OCI-LY7 (cell line): Measurements from ENCODE around the gene DHFR2. TPM values are rescaled to one million over a fixed set of nuclear protein-coding genes. Genes with fewer than 3 reads are reported as not detected.

Experiments used
- BruUV-seq: library from RNA; stranded (reverse); fragments of 400-500 nt; replicated peaks from 2 replicates; lab custom pipeline; 2021; lab: Mats Ljungman, UMichigan
- CTCF ChIA-PET: fragments of 300-600 bp; sonication (Branson Sonifier 250); formaldehyde crosslinking; loops from one replicate; lab custom pipeline; 2022; ENCODE audit warnings: antibody characterized with exemption; ENCODE audit not compliant: unreplicated experiment; lab: Charles Lee
- POLR2A ChIA-PET: fragments of 300-600 bp; sonication (Branson Sonifier 250); formaldehyde crosslinking; loops from one replicate; lab custom pipeline; 2022; ENCODE audit warnings: antibody characterized with exemption; lab: Charles Lee
- DNase-seq: peaks from one replicate; pipeline ENCODE4 v3.0.0-alpha.2; 2015; ENCODE audit warnings: low spot score
- H2AFZ ChIP-seq: fragments of 200-600 bp; sonication (generic), shearing (Covaris generic); 2 replicates; pipeline ENCODE4 v1.6.1; 2014; ENCODE audit warnings: mild to moderate bottlenecking, antibody characterized with exemption, low read length, moderate library complexity
- H3K27ac ChIP-seq: fragments of 200-600 bp; sonication (generic); 2 replicates; pipeline ENCODE4 v1.5.1; 2014; ENCODE audit warnings: mixed run types, low read depth, mild to moderate bottlenecking, moderate library complexity, low read length, inconsistent platforms; ENCODE audit not compliant: poor library complexity, severe bottlenecking
- H3K36me3 ChIP-seq: fragments of 200-600 bp; sonication (generic); 2 replicates; pipeline ENCODE4 v1.6.1; 2014; ENCODE audit warnings: mild to moderate bottlenecking, antibody characterized with exemption, low read length, moderate library complexity, mixed read lengths; ENCODE audit not compliant: insufficient read depth
- H3K4me1 ChIP-seq: fragments of 200-600 bp; sonication (generic); 2 replicates; pipeline ENCODE4 v1.5.1; 2014; ENCODE audit warnings: mild to moderate bottlenecking, low read length; ENCODE audit not compliant: insufficient read depth, poor library complexity, severe bottlenecking
- H3K4me2 ChIP-seq: fragments of 200-600 bp; sonication (generic); 2 replicates; pipeline ENCODE4 v1.6.1; 2014; ENCODE audit warnings: mild to moderate bottlenecking, low read length
- H3K4me3 ChIP-seq: fragments of 200-600 bp; sonication (generic); 2 replicates; pipeline ENCODE4 v1.5.1; 2014; ENCODE audit warnings: mild to moderate bottlenecking, low read depth, low read length; ENCODE audit not compliant: poor library complexity, severe bottlenecking
- H3K79me2 ChIP-seq: fragments of 200-600 bp; sonication (generic); 2 replicates; pipeline ENCODE4 v1.6.1; 2016; ENCODE audit warnings: low read depth, mild to moderate bottlenecking, low read length, moderate library complexity, mixed read lengths; ENCODE audit not compliant: insufficient read depth
- H3K9me2 ChIP-seq: fragments of 200-600 bp; sonication (generic); 2 replicates; pipeline ENCODE4 v1.6.1; 2016; ENCODE audit warnings: mild to moderate bottlenecking, low read length, mixed read lengths; ENCODE audit not compliant: insufficient read depth
- H3K9me3 ChIP-seq: fragments of 200-600 bp; sonication (generic); 2 replicates; pipeline ENCODE4 v1.6.1; 2014; ENCODE audit warnings: mild to moderate bottlenecking, mixed run types, low read length, mixed read lengths
- H4K20me1 ChIP-seq: fragments of 200-600 bp; sonication (generic); 2 replicates; pipeline ENCODE4 v1.6.1; 2014; ENCODE audit warnings: mild to moderate bottlenecking, antibody characterized with exemption, low read length, moderate library complexity, mixed read lengths; ENCODE audit not compliant: insufficient read depth
- EZH2phosphoT487 ChIP-seq: fragments of 200-600 bp; sonication (generic); IDR thresholded peaks from 2 replicates; pipeline ENCODE4 v1.6.1; 2018; ENCODE audit warnings: low read depth, borderline replicate concordance, mild to moderate bottlenecking, mixed run types, antibody characterized with exemption, low read length, moderate library complexity, mixed read lengths
- intact Hi-C: fragments of 100-400 bp; cut with micrococcal nuclease; formaldehyde crosslinking; loops from one replicate; pipeline ENCODE4 v1.10.0; 2022; ENCODE audit not compliant: unreplicated experiment
- total RNA-seq, 2 experiments: library from RNA; depleted of rRNA in 1 of 2; stranded (reverse); fragments of >200 nt in 1 of 2; shearing (Covaris generic) in 1 of 2; gene quantifications; 2 replicates each; pipeline ENCODE4 v1.2.3, GENCODE V29; 2014 to 2022
- TF ChIP-seq, protein P1 (sequence below): fragments of 200-600 bp; sonication (generic); conservative IDR thresholded peaks from 2 replicates; pipeline ENCODE4 v1.5.1; 2014; ENCODE audit warnings: mild to moderate bottlenecking, antibody characterized with exemption, low read length, moderate library complexity, mixed read lengths

Gene DHFR2
- total RNA-seq, 2 experiments from 2014 or later, result 4.5 to 5.7 TPM

DNA sequence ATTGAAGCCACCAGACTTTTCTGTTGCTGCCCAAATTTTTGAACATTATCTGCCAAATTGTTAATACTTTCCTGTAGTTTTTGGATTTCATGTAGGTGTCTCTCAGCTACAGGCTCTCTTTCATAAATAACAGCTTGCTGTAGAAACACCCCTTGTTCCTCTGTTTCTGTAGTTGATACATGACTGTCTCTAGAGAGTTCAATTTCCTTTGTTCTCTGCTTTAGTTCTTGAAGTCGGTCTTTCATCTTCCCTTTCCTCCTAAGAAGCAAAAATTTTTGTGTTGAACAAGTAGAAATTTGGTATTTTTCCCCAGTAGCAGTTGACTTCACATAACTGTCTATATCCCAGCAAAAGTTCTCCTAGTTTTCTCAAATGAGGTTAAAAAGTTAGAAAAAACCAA, 47.7 kb downstream of the DHFR2 start:
- CTCF ChIA-PET, result no interaction called here
- Histone ChIP-seq H3K4me1 (peaks cover 4% of the 10 kb centered on the region), H4K20me1 (no peaks in the 10 kb centered on the region), H2AFZ (no peak overlapping the region), H3K36me3 (no peaks in the 10 kb centered on the region), H3K79me2 (no peaks in the 10 kb centered on the region), H3K27ac (no peak overlapping the region), H3K9me2 (no peaks in the 10 kb centered on the region), H3K9me3 (no peaks in the 10 kb centered on the region), H3K4me2 (no peak overlapping the region), H3K4me3 (no peak overlapping the region)
- POLR2A ChIA-PET, result interaction anchor here (0.5 to 1.7 kb wide), 4 partner anchors 9 to 48 kb away, joined by 3 to 5 read pairs (median 3); partner anchors contain the start of genes DHFR2 and NSUN3
- BruUV-seq, result no TSS peak
- intact Hi-C loops, result no loop called here
- DNase-seq, result peak; percentile 12
- no peak for TF ChIP-seq EZH2phosphoT487
- TF ChIP-seq, protein P1, sequence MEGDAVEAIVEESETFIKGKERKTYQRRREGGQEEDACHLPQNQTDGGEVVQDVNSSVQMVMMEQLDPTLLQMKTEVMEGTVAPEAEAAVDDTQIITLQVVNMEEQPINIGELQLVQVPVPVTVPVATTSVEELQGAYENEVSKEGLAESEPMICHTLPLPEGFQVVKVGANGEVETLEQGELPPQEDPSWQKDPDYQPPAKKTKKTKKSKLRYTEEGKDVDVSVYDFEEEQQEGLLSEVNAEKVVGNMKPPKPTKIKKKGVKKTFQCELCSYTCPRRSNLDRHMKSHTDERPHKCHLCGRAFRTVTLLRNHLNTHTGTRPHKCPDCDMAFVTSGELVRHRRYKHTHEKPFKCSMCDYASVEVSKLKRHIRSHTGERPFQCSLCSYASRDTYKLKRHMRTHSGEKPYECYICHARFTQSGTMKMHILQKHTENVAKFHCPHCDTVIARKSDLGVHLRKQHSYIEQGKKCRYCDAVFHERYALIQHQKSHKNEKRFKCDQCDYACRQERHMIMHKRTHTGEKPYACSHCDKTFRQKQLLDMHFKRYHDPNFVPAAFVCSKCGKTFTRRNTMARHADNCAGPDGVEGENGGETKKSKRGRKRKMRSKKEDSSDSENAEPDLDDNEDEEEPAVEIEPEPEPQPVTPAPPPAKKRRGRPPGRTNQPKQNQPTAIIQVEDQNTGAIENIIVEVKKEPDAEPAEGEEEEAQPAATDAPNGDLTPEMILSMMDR, result no peak

DNA sequence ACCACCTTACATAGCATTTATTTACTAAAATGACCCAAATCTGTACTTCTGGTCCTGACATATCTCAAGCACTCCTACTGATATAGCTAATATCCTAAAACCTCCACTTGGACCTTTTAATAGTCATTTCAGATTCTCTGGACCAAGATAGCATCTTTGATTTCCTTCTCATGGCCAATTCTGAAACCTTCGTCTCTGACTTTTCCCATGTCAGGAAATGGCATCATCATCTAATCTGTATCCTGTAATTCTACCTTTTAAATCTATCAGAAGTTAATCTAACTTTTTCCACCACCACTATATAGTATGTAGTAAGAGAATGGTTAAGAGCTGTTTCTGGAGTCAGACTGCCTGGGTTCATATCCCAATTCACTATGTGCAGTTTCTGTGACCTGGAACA, 50.5 kb downstream of the DHFR2 start:
- Histone ChIP-seq H2AFZ (no peak overlapping the region), H3K27ac (no peak overlapping the region), H3K4me2 (no peak overlapping the region), H3K9me2 (no peaks in the 10 kb centered on the region), H4K20me1 (no peaks in the 10 kb centered on the region), H3K36me3 (no peaks in the 10 kb centered on the region; the same call in 1 of the 2 replicates), H3K9me3 (no peaks in the 10 kb centered on the region), H3K4me1 (peaks cover 4% of the 10 kb centered on the region), H3K79me2 (no peaks in the 10 kb centered on the region), H3K4me3 (no peak overlapping the region)
- DNase-seq, result no peak
- TF ChIP-seq, protein P1, result no peak
- no peak for TF ChIP-seq EZH2phosphoT487
- ChIA-PET POLR2A (interaction anchor here (1.6 kb wide), 1 partner anchor 11 kb away, joined by 3 read pairs; no protein-coding TSS in a partner anchor), CTCF (no interaction called here)
- BruUV-seq, result no TSS peak
- intact Hi-C loops, result no loop called here

DNA sequence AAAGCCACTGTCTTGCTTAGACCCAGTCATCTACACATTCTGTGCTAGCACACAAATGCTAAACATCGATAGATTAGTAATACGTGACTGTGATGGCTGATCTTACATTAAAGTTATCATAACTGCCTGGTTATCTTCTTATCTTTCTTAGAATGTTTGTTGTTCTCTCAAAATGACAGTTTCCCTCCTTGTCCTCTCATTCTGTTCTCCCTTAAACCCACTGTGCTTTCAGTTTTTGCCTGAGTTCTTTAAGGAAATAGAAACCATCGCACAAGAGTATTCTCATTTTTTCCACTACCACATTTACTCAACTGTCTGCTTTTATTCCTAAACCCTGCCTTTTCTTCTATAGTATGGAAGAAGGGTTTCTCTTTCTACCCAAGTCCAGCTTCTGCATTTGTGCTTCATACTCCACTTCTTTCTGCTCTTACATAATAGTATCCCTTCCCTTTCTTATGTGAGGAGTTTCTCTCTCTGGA, 51.4 kb downstream of the DHFR2 start:
- H3K4me2 ChIP-seq, result no peak overlapping the region
- no peaks in the 10 kb centered on the region for H3K9me3 ChIP-seq
- H3K79me2 ChIP-seq, result no peaks in the 10 kb centered on the region
- POLR2A ChIA-PET, result interaction anchor here (0.6 to 2.2 kb wide), 4 partner anchors 14 to 635 kb away, joined by 3 to 7 read pairs (median 4); partner anchors contain the start of genes DHFR2 and NSUN3
- no peak overlapping the region for H3K4me3 ChIP-seq
- no peak for TF ChIP-seq EZH2phosphoT487
- TF ChIP-seq, protein P1, result no peak
- H3K4me1 ChIP-seq, result peaks cover 4% of the 10 kb centered on the region
- intact Hi-C loops, result no loop called here
- no peaks in the 10 kb centered on the region; the same call in 1 of the 2 replicates for H3K36me3 ChIP-seq
- H3K27ac ChIP-seq, result no peak overlapping the region
- no peak overlapping the region for H2AFZ ChIP-seq
- no peaks in the 10 kb centered on the region for H4K20me1 ChIP-seq
- H3K9me2 ChIP-seq, result no peaks in the 10 kb centered on the region
- DNase-seq, result no peak
- no TSS peak for BruUV-seq
- CTCF ChIA-PET, result interaction anchor here (0.8 kb wide), 1 partner anchor 13 kb away, joined by 3 read pairs; no protein-coding TSS in a partner anchor
